HEK293 (cell line): ENCODE results near the gene PEX11G.

Experiments used
- GLI4 ChIP-seq: fragments of 450-650 bp; formaldehyde crosslinking; IDR thresholded peaks from 2 replicates; pipeline ENCODE4 v1.5.1; 2016; ENCODE audit warnings: missing biosample characterization, missing genetic modification characterization
- GLIS1 ChIP-seq: fragments of 450-650 bp; formaldehyde crosslinking; IDR thresholded peaks from 2 replicates; pipeline ENCODE4 v1.5.1; 2016; ENCODE audit warnings: missing biosample characterization, missing genetic modification characterization
- HOXC10 ChIP-seq: sonication (generic); formaldehyde crosslinking; IDR thresholded peaks from 2 replicates; pipeline ENCODE4 v1.8.1; 2023; ENCODE audit warnings: mild to moderate bottlenecking, missing genetic modification reagents
- KLF9 ChIP-seq: fragments of 450-650 bp; formaldehyde crosslinking; IDR thresholded peaks from 2 replicates; pipeline ENCODE4 v1.5.1; 2016; ENCODE audit warnings: missing biosample characterization, missing genetic modification characterization, low read depth
- MEIS1 ChIP-seq: sonication (generic); formaldehyde crosslinking; IDR thresholded peaks from 2 replicates; pipeline ENCODE4 v1.8.1; 2022; ENCODE audit warnings: missing genetic modification reagents, mild to moderate bottlenecking, borderline replicate concordance
- PRDM1 ChIP-seq: fragments of 450-650 bp; formaldehyde crosslinking; IDR thresholded peaks from 2 replicates; pipeline ENCODE4; 2016; ENCODE audit warnings: missing biosample characterization, missing genetic modification characterization
- RBAK ChIP-seq: fragments of 450-650 bp; formaldehyde crosslinking; IDR thresholded peaks from 2 replicates; pipeline ENCODE4 v1.5.1; 2016; ENCODE audit warnings: missing biosample characterization, missing genetic modification characterization
- SCRT2 ChIP-seq: fragments of 450-650 bp; formaldehyde crosslinking; IDR thresholded peaks from 2 replicates; pipeline ENCODE4 v1.5.1; 2016; ENCODE audit warnings: missing biosample characterization, missing genetic modification characterization
- ZBTB17 ChIP-seq: fragments of 450-650 bp; formaldehyde crosslinking; IDR thresholded peaks from 2 replicates; pipeline ENCODE4 v1.5.1; 2016; ENCODE audit warnings: missing biosample characterization, missing genetic modification characterization
- ZBTB21 ChIP-seq: fragments of 450-650 bp; formaldehyde crosslinking; IDR thresholded peaks from 2 replicates; pipeline ENCODE4 v1.5.1; 2017; ENCODE audit warnings: missing biosample characterization, missing genetic modification characterization
- ZBTB7A ChIP-seq: fragments of 450-650 bp; formaldehyde crosslinking; IDR thresholded peaks from 2 replicates; pipeline ENCODE4 v1.5.1; 2016; ENCODE audit warnings: low read depth, missing biosample characterization, missing genetic modification characterization
- ZBTB8A ChIP-seq: fragments of 450-650 bp; formaldehyde crosslinking; IDR thresholded peaks from 2 replicates; pipeline ENCODE4 v1.5.1; 2016; ENCODE audit warnings: missing biosample characterization, missing genetic modification characterization
- ZNF2 ChIP-seq: fragments of 450-650 bp; formaldehyde crosslinking; IDR thresholded peaks from 2 replicates; pipeline ENCODE4 v1.5.1; 2016; ENCODE audit warnings: missing biosample characterization, missing genetic modification characterization
- ZNF221 ChIP-seq: fragments of 450-650 bp; formaldehyde crosslinking; IDR thresholded peaks from 2 replicates; pipeline ENCODE4 v1.5.1; 2017; ENCODE audit warnings: missing biosample characterization, missing genetic modification characterization, borderline replicate concordance
- ZNF23 ChIP-seq: fragments of 450-650 bp; formaldehyde crosslinking; IDR thresholded peaks from 2 replicates; pipeline ENCODE4 v1.5.1; 2016; ENCODE audit warnings: missing biosample characterization, missing genetic modification characterization, borderline replicate concordance
- ZNF292 ChIP-seq: fragments of 450-650 bp; formaldehyde crosslinking; IDR thresholded peaks from 2 replicates; pipeline ENCODE4 v1.5.1; 2016; ENCODE audit warnings: low read depth, missing biosample characterization, missing genetic modification characterization, borderline replicate concordance
- ZNF350 ChIP-seq: fragments of 450-650 bp; formaldehyde crosslinking; IDR thresholded peaks from 2 replicates; pipeline ENCODE4 v1.5.0; 2017; ENCODE audit warnings: missing biosample characterization, mild to moderate bottlenecking, missing genetic modification characterization
- ZNF404 ChIP-seq: fragments of 450-650 bp; formaldehyde crosslinking; IDR thresholded peaks from 2 replicates; pipeline ENCODE4 v1.5.1; 2017; ENCODE audit warnings: missing biosample characterization, missing genetic modification characterization
- ZNF510 ChIP-seq: fragments of 450-650 bp; formaldehyde crosslinking; IDR thresholded peaks from 2 replicates; pipeline ENCODE4 v1.5.1; 2018; ENCODE audit warnings: mild to moderate bottlenecking, missing genetic modification characterization, missing biosample characterization; ENCODE audit not compliant: insufficient replicate concordance
- ZNF530 ChIP-seq: fragments of 450-650 bp; formaldehyde crosslinking; IDR thresholded peaks from 2 replicates; pipeline ENCODE4 v1.5.1; 2016; ENCODE audit warnings: low read depth, missing biosample characterization, missing genetic modification characterization
- ZNF571 ChIP-seq: fragments of 450-650 bp; formaldehyde crosslinking; IDR thresholded peaks from 2 replicates; pipeline ENCODE4 v1.5.0; 2017; ENCODE audit warnings: missing biosample characterization, missing genetic modification characterization
- ZNF610 ChIP-seq: fragments of 450-650 bp; formaldehyde crosslinking; IDR thresholded peaks from 2 replicates; pipeline ENCODE4 v1.5.1; 2016; ENCODE audit warnings: missing biosample characterization, missing genetic modification characterization, borderline replicate concordance
- ZNF623 ChIP-seq: fragments of 450-650 bp; formaldehyde crosslinking; IDR thresholded peaks from 2 replicates; pipeline ENCODE4 v1.5.1; 2016; ENCODE audit warnings: missing biosample characterization, missing genetic modification characterization
- ZNF670 ChIP-seq: fragments of 450-650 bp; formaldehyde crosslinking; IDR thresholded peaks from 2 replicates; pipeline ENCODE4 v1.5.1; 2016; ENCODE audit warnings: missing biosample characterization, missing genetic modification characterization, low read depth
- ZNF677 ChIP-seq: fragments of 450-650 bp; IDR thresholded peaks from 2 replicates; pipeline ENCODE4 v1.5.0; 2018; ENCODE audit warnings: missing biosample characterization, mild to moderate bottlenecking, missing genetic modification characterization, moderate library complexity
- TF ChIP-seq, protein P1 (sequence below): fragments of 450-650 bp; formaldehyde crosslinking; IDR thresholded peaks from 2 replicates; pipeline ENCODE4 v1.5.1; 2016; ENCODE audit warnings: missing biosample characterization, missing genetic modification characterization
- TF ChIP-seq, protein P2 (sequence below): fragments of 450-650 bp; formaldehyde crosslinking; IDR thresholded peaks from 2 replicates; pipeline ENCODE4 v1.5.1; 2016; ENCODE audit warnings: missing biosample characterization, missing genetic modification characterization
- TF ChIP-seq, protein P3 (sequence below): fragments of 450-650 bp; formaldehyde crosslinking; IDR thresholded peaks from 2 replicates; pipeline ENCODE4 v1.5.1; 2017; ENCODE audit warnings: missing biosample characterization, mild to moderate bottlenecking, missing genetic modification characterization, moderate library complexity
- TF ChIP-seq, protein P4 (sequence below): fragments of 450-650 bp; formaldehyde crosslinking; IDR thresholded peaks from 2 replicates; pipeline ENCODE4 v1.5.1; 2016; ENCODE audit warnings: missing biosample characterization, missing genetic modification characterization
- TF ChIP-seq, protein P5 (sequence below): fragments of 450-650 bp; formaldehyde crosslinking; IDR thresholded peaks from 2 replicates; pipeline ENCODE4 v1.5.1; 2016; ENCODE audit warnings: missing biosample characterization, missing genetic modification characterization, low read depth

PEX11G gene

DNA sequence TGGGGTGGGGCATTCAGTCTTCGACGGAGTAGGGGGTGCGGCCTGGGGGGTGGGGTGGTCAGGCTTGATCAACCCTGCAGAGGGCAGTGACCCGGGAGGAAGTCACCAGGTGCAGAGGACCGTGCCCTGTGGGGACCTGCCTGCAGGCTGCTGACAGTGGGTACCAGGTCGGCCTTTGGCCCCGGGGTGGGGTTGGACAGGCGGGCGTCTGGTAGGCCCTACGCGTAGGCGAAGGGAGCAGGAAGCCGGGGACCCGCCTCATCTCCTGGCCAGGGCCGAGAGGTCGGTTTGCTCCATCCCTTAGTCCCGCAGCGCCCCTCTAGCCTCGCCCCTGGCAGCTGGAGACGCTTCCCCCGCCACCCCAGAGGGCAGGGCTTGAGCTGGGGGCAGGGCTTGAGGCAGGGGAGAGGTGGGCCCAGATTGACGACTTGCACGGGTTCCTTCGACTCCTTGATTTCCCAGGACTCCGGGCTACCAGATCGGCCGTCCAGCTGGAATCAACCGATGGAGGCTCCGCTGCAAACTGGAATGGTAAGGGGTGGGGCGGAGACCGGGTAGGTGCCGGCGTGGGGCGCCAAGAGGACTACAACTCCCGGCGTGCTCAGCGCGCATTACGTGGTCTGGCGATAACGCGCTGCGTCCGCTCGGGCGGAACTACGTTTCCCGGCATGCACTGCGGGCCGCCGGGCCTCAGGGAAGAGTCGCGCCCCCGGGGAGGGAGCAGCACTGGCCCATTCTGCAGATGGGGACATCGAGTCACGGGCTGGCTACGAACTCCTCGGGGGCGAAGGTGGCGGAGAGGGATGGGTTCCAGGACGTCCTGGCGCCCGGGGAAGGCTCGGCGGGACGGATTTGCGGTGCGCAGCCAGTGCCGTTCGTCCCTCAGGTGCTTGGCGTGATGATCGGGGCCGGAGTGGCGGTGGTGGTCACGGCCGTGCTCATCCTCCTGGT is 46.5 kb upstream of the PEX11G start, which contains the start of gene PNPLA6 (continued):
- TF ChIP-seq, protein P1, sequence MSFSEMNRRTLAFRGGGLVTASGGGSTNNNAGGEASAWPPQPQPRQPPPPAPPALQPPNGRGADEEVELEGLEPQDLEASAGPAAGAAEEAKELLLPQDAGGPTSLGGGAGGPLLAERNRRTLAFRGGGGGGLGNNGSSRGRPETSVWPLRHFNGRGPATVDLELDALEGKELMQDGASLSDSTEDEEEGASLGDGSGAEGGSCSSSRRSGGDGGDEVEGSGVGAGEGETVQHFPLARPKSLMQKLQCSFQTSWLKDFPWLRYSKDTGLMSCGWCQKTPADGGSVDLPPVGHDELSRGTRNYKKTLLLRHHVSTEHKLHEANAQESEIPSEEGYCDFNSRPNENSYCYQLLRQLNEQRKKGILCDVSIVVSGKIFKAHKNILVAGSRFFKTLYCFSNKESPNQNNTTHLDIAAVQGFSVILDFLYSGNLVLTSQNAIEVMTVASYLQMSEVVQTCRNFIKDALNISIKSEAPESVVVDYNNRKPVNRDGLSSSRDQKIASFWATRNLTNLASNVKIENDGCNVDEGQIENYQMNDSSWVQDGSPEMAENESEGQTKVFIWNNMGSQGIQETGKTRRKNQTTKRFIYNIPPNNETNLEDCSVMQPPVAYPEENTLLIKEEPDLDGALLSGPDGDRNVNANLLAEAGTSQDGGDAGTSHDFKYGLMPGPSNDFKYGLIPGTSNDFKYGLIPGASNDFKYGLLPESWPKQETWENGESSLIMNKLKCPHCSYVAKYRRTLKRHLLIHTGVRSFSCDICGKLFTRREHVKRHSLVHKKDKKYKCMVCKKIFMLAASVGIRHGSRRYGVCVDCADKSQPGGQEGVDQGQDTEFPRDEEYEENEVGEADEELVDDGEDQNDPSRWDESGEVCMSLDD (tag by site-specific recombination): peak; percentile 75
- TF ChIP-seq ZNF670 (tag by site-specific recombination): no peak
- TF ChIP-seq ZNF350: no peak
- no peak for TF ChIP-seq ZNF530 (tag by site-specific recombination)
- no peak for TF ChIP-seq SCRT2 (tag by site-specific recombination)
- TF ChIP-seq MEIS1 (CRISPR knock-in tag): no peak
- TF ChIP-seq, protein P2, sequence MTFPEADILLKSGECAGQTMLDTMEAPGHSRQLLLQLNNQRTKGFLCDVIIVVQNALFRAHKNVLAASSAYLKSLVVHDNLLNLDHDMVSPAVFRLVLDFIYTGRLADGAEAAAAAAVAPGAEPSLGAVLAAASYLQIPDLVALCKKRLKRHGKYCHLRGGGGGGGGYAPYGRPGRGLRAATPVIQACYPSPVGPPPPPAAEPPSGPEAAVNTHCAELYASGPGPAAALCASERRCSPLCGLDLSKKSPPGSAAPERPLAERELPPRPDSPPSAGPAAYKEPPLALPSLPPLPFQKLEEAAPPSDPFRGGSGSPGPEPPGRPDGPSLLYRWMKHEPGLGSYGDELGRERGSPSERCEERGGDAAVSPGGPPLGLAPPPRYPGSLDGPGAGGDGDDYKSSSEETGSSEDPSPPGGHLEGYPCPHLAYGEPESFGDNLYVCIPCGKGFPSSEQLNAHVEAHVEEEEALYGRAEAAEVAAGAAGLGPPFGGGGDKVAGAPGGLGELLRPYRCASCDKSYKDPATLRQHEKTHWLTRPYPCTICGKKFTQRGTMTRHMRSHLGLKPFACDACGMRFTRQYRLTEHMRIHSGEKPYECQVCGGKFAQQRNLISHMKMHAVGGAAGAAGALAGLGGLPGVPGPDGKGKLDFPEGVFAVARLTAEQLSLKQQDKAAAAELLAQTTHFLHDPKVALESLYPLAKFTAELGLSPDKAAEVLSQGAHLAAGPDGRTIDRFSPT (tag by site-specific recombination): no peak; the same call in none of the 2 replicates
- TF ChIP-seq GLI4 (tag by site-specific recombination): no peak
- TF ChIP-seq, protein P3, sequence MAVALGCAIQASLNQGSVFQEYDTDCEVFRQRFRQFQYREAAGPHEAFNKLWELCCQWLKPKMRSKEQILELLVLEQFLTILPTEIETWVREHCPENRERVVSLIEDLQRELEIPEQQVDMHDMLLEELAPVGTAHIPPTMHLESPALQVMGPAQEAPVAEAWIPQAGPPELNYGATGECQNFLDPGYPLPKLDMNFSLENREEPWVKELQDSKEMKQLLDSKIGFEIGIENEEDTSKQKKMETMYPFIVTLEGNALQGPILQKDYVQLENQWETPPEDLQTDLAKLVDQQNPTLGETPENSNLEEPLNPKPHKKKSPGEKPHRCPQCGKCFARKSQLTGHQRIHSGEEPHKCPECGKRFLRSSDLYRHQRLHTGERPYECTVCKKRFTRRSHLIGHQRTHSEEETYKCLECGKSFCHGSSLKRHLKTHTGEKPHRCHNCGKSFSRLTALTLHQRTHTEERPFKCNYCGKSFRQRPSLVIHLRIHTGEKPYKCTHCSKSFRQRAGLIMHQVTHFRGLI (tag by site-specific recombination): no peak
- no peak; the same call in 1 of the 2 replicates for TF ChIP-seq ZNF677 (tag by site-specific recombination)
- no peak for TF ChIP-seq RBAK (tag by site-specific recombination)
- TF ChIP-seq ZNF571: no peak
- TF ChIP-seq KLF9 (tag by site-specific recombination): peak; percentile 68
- no peak for TF ChIP-seq ZNF292 (tag by site-specific recombination)
- TF ChIP-seq HOXC10 (CRISPR knock-in tag): no peak
- TF ChIP-seq, protein P4, sequence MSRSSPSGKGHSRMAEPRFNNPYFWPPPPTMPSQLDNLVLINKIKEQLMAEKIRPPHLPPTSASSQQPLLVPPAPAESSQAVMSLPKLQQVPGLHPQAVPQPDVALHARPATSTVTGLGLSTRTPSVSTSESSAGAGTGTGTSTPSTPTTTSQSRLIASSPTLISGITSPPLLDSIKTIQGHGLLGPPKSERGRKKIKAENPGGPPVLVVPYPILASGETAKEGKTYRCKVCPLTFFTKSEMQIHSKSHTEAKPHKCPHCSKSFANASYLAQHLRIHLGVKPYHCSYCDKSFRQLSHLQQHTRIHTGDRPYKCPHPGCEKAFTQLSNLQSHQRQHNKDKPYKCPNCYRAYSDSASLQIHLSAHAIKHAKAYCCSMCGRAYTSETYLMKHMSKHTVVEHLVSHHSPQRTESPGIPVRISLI: no peak
- TF ChIP-seq ZNF510 (tag by site-specific recombination): no peak
- TF ChIP-seq ZNF2: peak; percentile 81; the same call in 1 of the 2 replicates
- TF ChIP-seq ZNF623 (tag by site-specific recombination): 0 out of 2 replicates have a peak, but pooled peaks have one; percentile 20
- TF ChIP-seq, protein P5, sequence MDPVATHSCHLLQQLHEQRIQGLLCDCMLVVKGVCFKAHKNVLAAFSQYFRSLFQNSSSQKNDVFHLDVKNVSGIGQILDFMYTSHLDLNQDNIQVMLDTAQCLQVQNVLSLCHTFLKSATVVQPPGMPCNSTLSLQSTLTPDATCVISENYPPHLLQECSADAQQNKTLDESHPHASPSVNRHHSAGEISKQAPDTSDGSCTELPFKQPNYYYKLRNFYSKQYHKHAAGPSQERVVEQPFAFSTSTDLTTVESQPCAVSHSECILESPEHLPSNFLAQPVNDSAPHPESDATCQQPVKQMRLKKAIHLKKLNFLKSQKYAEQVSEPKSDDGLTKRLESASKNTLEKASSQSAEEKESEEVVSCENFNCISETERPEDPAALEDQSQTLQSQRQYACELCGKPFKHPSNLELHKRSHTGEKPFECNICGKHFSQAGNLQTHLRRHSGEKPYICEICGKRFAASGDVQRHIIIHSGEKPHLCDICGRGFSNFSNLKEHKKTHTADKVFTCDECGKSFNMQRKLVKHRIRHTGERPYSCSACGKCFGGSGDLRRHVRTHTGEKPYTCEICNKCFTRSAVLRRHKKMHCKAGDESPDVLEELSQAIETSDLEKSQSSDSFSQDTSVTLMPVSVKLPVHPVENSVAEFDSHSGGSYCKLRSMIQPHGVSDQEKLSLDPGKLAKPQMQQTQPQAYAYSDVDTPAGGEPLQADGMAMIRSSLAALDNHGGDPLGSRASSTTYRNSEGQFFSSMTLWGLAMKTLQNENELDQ (tag by site-specific recombination): no peak
- no peak for TF ChIP-seq ZBTB7A
- TF ChIP-seq GLIS1 (tag by site-specific recombination): peak; percentile 82
- TF ChIP-seq ZNF404 (tag by site-specific recombination): no peak
- no peak for TF ChIP-seq ZNF221 (tag by site-specific recombination)
- no peak for TF ChIP-seq PRDM1 (tag by site-specific recombination)
- TF ChIP-seq ZBTB17 (tag by site-specific recombination): peak; percentile 99
- peak; percentile 65 for TF ChIP-seq ZBTB8A (tag by site-specific recombination)
- peak; percentile 84 for TF ChIP-seq ZNF610 (tag by site-specific recombination)
- peak; percentile 20; the same call in 1 of the 2 replicates for TF ChIP-seq ZNF23 (tag by site-specific recombination)
- peak; percentile 87 for TF ChIP-seq ZBTB21 (tag by site-specific recombination)
